DND-41 (cell line): ENCODE data around the gene PASK.

Experiments
- ATAC-seq: fragments of 200-7000 bp; cut with Tn5 transposase; 3 replicates; pipeline ENCODE4 v1.9.1; 2021; ENCODE audit warnings: low read depth; ENCODE audit not compliant: insufficient read depth
- DNase-seq: peaks from one replicate; pipeline ENCODE4 v3.0.0-alpha.2; 2020
- H2AFZ ChIP-seq: 2 replicates; pipeline ENCODE4 v1.6.0; 2012; ENCODE audit warnings: low read depth, low read length
- H3K27ac ChIP-seq: 2 replicates; pipeline ENCODE4 v1.5.1; 2012; ENCODE audit warnings: low read length, inconsistent platforms
- H3K27me3 ChIP-seq: fragments of 200-600 bp; sonication (generic); 2 replicates; pipeline ENCODE4 v1.6.0; 2012; ENCODE audit warnings: low read length, mild to moderate bottlenecking, inconsistent platforms; ENCODE audit not compliant: insufficient read depth, poor library complexity
- H3K36me3 ChIP-seq: 2 replicates; pipeline ENCODE4 v1.5.1; 2012; ENCODE audit warnings: low read length, inconsistent platforms; ENCODE audit not compliant: insufficient read depth
- H3K4me1 ChIP-seq: 2 replicates; pipeline ENCODE4 v1.5.1; 2012; ENCODE audit warnings: mild to moderate bottlenecking, low read length; ENCODE audit not compliant: insufficient read depth
- H3K4me2 ChIP-seq: 2 replicates; pipeline ENCODE4 v1.6.0; 2012; ENCODE audit warnings: mild to moderate bottlenecking, moderate library complexity, low read length, inconsistent platforms; ENCODE audit not compliant: insufficient read depth
- H3K4me3 ChIP-seq, 2 experiments: fragments of 200-600 bp in 1 of 2; shearing (Covaris generic) in 1 of 2; 2 replicates each; pipeline ENCODE4 v1.5.1; 2012 to 2016; ENCODE audit warnings: inconsistent platforms in 2 of 2, low read length in 2 of 2, mild to moderate bottlenecking in 2 of 2, low read depth in 1 of 2, moderate library complexity in 1 of 2
- H3K79me2 ChIP-seq: 2 replicates; pipeline ENCODE4 v1.6.0; 2012; ENCODE audit warnings: low read length, inconsistent platforms; ENCODE audit not compliant: insufficient read depth
- H3K9ac ChIP-seq: 2 replicates; pipeline ENCODE4 v1.6.0; 2012; ENCODE audit warnings: low read depth, mild to moderate bottlenecking, inconsistent platforms, low read length, moderate library complexity
- H3K9me3 ChIP-seq: 2 replicates; pipeline ENCODE4 v1.5.1; 2012; ENCODE audit warnings: low read length, moderate library complexity, mild to moderate bottlenecking, inconsistent platforms; ENCODE audit not compliant: insufficient read depth, severe bottlenecking
- H4K20me1 ChIP-seq: 2 replicates; pipeline ENCODE4 v1.6.0; 2012; ENCODE audit warnings: low read length; ENCODE audit not compliant: insufficient read depth
- CTCF ChIP-seq: IDR thresholded peaks from 2 replicates; pipeline ENCODE4 v1.5.1; 2012; ENCODE audit warnings: borderline replicate concordance, low read length, moderate library complexity, mild to moderate bottlenecking; ENCODE audit not compliant: poor library complexity, severe bottlenecking; ENCODE audit errors: extremely low read depth
- EZH2 ChIP-seq: IDR thresholded peaks from 3 replicates; pipeline ENCODE4 v1.6.1; 2012; ENCODE audit warnings: borderline replicate concordance, low read depth, mild to moderate bottlenecking, moderate library complexity, low read length, inconsistent platforms; ENCODE audit not compliant: severe bottlenecking

PASK gene

GRCh38 chr2:241115361-241115760 is 33.9 kb downstream of the PASK start:
- Histone ChIP-seq H2AFZ (no peak overlapping the region), H3K9me3 (no peaks in the 10 kb centered on the region), H3K36me3 (peaks cover 57% of the 10 kb centered on the region), H3K4me2 (no peak overlapping the region), H3K79me2 (no peaks in the 10 kb centered on the region), H4K20me1 (peaks cover 9% of the 10 kb centered on the region; the same call in 1 of the 2 replicates), H3K9ac (no peak overlapping the region), H3K27me3 (no peaks in the 10 kb centered on the region), H3K4me1 (no peaks in the 10 kb centered on the region), H3K27ac (no peak overlapping the region), H3K4me3 (no peak overlapping the region)
- ATAC-seq, result no peak
- no peak for TF ChIP-seq CTCF
- TF ChIP-seq EZH2, result no peak
- no peak for DNase-seq

- Histone ChIP-seq H3K4me3 (no peak overlapping the region), H3K27ac (no peak overlapping the region), H3K36me3 (peaks cover 55% of the 10 kb centered on the region), H3K4me1 (no peaks in the 10 kb centered on the region), H3K4me2 (no peak overlapping the region), H3K79me2 (no peaks in the 10 kb centered on the region), H3K27me3 (no peaks in the 10 kb centered on the region), H2AFZ (no peak overlapping the region), H3K9ac (no peak overlapping the region), H3K9me3 (no peaks in the 10 kb centered on the region), H4K20me1 (peaks cover 9% of the 10 kb centered on the region; the same call in 1 of the 2 replicates)
- TF ChIP-seq CTCF (no peak), EZH2 (no peak)
- no peak for ATAC-seq
- DNase-seq, result no peak
Observed at GRCh38 chr2:241114836-241115235, 34.4 kb downstream of the PASK start.

GRCh38 chr2:241112592-241112991 is 36.7 kb downstream of the PASK start:
- ATAC-seq (no peak), DNase-seq (no peak)
- Histone ChIP-seq H3K9me3 (no peaks in the 10 kb centered on the region), H3K27ac (no peak overlapping the region), H3K4me2 (no peak overlapping the region), H3K9ac (no peak overlapping the region), H4K20me1 (peaks cover 9% of the 10 kb centered on the region; the same call in 1 of the 2 replicates), H3K79me2 (no peaks in the 10 kb centered on the region), H3K27me3 (no peaks in the 10 kb centered on the region), H3K36me3 (peaks cover 66% of the 10 kb centered on the region), H3K4me3 (no peak overlapping the region), H3K4me1 (no peaks in the 10 kb centered on the region), H2AFZ (no peak overlapping the region)
- no peak for TF ChIP-seq EZH2
- no peak for TF ChIP-seq CTCF

GRCh38 chr2:241112046-241112445 is 37.2 kb downstream of the PASK start:
- H3K27me3 ChIP-seq, result no peaks in the 10 kb centered on the region
- TF ChIP-seq EZH2 (no peak), CTCF (no peak)
- no peak overlapping the region for H3K27ac ChIP-seq
- no peak overlapping the region for H3K9ac ChIP-seq
- H3K9me3 ChIP-seq, result no peaks in the 10 kb centered on the region
- no peak overlapping the region for H3K4me2 ChIP-seq
- ATAC-seq, result no peak
- no peaks in the 10 kb centered on the region for H3K4me1 ChIP-seq
- peaks cover 68% of the 10 kb centered on the region for H3K36me3 ChIP-seq
- no peak overlapping the region for H3K4me3 ChIP-seq
- DNase-seq, result no peak
- H2AFZ ChIP-seq, result no peak overlapping the region
- H4K20me1 ChIP-seq, result peaks cover 9% of the 10 kb centered on the region; the same call in 1 of the 2 replicates
- no peaks in the 10 kb centered on the region for H3K79me2 ChIP-seq
